ENCODE data around the gene SF3B6.

SF3B6 gene

GRCh38 chr2:24024996-24025663 lies 51.0 kb downstream of the SF3B6 start:
- peaks cover 47% of the 10 kb centered on the region for H3K36me3 Mint-ChIP-seq (ENCODE audit: low read depth)
- H3K27ac Mint-ChIP-seq: no peak overlapping the region
- no peak for TF ChIP-seq CTCF (IDR thresholded peaks at IDR 0.05; ENCODE audit: unreplicated experiment in 3 of 3)
- no peaks in the 10 kb centered on the region for H3K27me3 Mint-ChIP-seq (ENCODE audit: low read depth)
- no peak overlapping the region for H3K4me3 Mint-ChIP-seq
- H3K4me1 Mint-ChIP-seq: no peaks in the 10 kb centered on the region
- no peaks in the 10 kb centered on the region for H3K9me3 Mint-ChIP-seq

- no peaks in the 10 kb centered on the region for H3K4me1 Mint-ChIP-seq
- no peak for TF ChIP-seq CTCF (IDR thresholded peaks at IDR 0.05; ENCODE audit: unreplicated experiment in 3 of 3)
- no peaks in the 10 kb centered on the region for H3K27me3 Mint-ChIP-seq (ENCODE audit: low read depth)
- H3K27ac Mint-ChIP-seq: no peak overlapping the region
- H3K9me3 Mint-ChIP-seq: no peaks in the 10 kb centered on the region
- no peak overlapping the region for H3K4me3 Mint-ChIP-seq
- peaks cover 36% of the 10 kb centered on the region for H3K36me3 Mint-ChIP-seq (ENCODE audit: low read depth)
These were observed 52.1 kb downstream of the SF3B6 start for GRCh38 chr2:24024018-24024417.

- Mint-ChIP-seq H3K27ac (no peak overlapping the region), H3K27me3 (ENCODE audit: low read depth) (no peaks in the 10 kb centered on the region), H3K9me3 (no peaks in the 10 kb centered on the region), H3K36me3 (ENCODE audit: low read depth) (peaks cover 29% of the 10 kb centered on the region), H3K4me3 (no peak overlapping the region), H3K4me1 (no peaks in the 10 kb centered on the region)
- no peak for TF ChIP-seq CTCF (IDR thresholded peaks at IDR 0.05; ENCODE audit: unreplicated experiment in 3 of 3)
These were observed 53.1 kb downstream of the SF3B6 start for GRCh38 chr2:24022975-24023575.

- Mint-ChIP-seq H3K27ac (no peak overlapping the region), H3K9me3 (no peaks in the 10 kb centered on the region), H3K36me3 (ENCODE audit: low read depth) (peaks cover 28% of the 10 kb centered on the region), H3K27me3 (ENCODE audit: low read depth) (no peaks in the 10 kb centered on the region), H3K4me1 (no peaks in the 10 kb centered on the region), H3K4me3 (no peak overlapping the region)
- TF ChIP-seq CTCF (IDR thresholded peaks at IDR 0.05; ENCODE audit: unreplicated experiment in 3 of 3): no peak
These were observed 53.7 kb downstream of the SF3B6 start for GRCh38 chr2:24022324-24022974.

GRCh38 chr2:24021122-24021998 lies 54.8 kb downstream of the SF3B6 start:
- H3K27ac Mint-ChIP-seq: no peak overlapping the region

More at GRCh38 chr2:24021122-24021998, 54.8 kb downstream of the SF3B6 start:
- no peak for TF ChIP-seq CTCF (IDR thresholded peaks at IDR 0.05; ENCODE audit: unreplicated experiment in 3 of 3)
- no peaks in the 10 kb centered on the region for H3K27me3 Mint-ChIP-seq (ENCODE audit: low read depth)
- H3K4me1 Mint-ChIP-seq: no peaks in the 10 kb centered on the region
- peaks cover 21% of the 10 kb centered on the region for H3K36me3 Mint-ChIP-seq (ENCODE audit: low read depth)
- H3K9me3 Mint-ChIP-seq: no peaks in the 10 kb centered on the region
- H3K4me3 Mint-ChIP-seq: no peak overlapping the region

Measured in nephron (organoid).